GM23338 (cell line): Measurements from ENCODE around the gene CCR7.
A peak's percentile ranks its signal among the peaks of the same experiment; 100 is the strongest.

Experiments
- EZH2phosphoT487 ChIP-seq: fragments of 200-600 bp; sonication (generic); IDR thresholded peaks from one replicate; pipeline ENCODE4 v1.8.1; 2018; ENCODE audit warnings: antibody characterized with exemption; ENCODE audit not compliant: unreplicated experiment
- NANOG ChIP-seq: IDR thresholded peaks from 2 replicates; pipeline ENCODE4 v1.6.1; 2016; ENCODE audit warnings: antibody characterized with exemption, borderline replicate concordance
- TF ChIP-seq, protein P1 (sequence below), 2 experiments: fragments of 200-600 bp in 1 of 2; sonication (generic) in 1 of 2; conservative IDR thresholded peaks; 2 replicates each; pipeline versions ENCODE4 v1.5.1 to v1.6.1; 2016 to 2017; ENCODE audit warnings: antibody characterized with exemption in 2 of 2, low read depth in 2 of 2, mild to moderate bottlenecking in 2 of 2, moderate library complexity in 1 of 2
- TF ChIP-seq, protein P2 (sequence below): IDR thresholded peaks from one replicate; pipeline ENCODE4 v1.6.1; 2018; ENCODE audit warnings: antibody characterized with exemption; ENCODE audit not compliant: unreplicated experiment

DNA sequence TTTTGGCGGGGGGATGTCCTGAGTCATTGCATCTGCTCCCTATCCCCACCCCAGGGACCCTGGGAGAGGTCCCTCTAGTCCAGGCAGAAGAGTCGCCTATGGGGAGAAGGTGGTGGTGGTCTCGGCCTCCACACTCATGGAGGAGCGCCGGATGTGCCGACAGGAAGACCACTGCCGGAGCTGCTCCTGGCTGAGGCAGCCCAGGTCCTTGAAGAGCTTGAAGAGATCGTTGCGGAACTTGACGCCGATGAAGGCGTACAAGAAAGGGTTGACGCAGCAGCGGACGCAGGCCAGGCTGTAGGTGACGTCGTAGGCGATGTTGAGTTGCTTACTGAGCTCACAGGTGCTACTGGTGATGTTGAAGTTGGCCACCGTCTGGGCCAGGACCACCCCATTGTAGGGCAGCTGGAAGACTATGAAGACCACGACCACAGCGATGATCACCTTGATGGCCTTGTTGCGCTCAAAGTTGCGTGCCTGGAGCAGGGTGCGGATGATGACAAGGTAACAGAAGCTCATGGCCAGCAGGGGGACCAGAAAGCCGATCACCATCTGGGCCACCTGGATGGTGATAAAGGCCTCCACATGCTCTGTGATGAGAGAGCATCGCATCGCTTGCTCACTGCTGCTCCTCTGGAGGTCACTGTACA, 10.5 kb downstream of the CCR7 start:
- TF ChIP-seq, protein P1, sequence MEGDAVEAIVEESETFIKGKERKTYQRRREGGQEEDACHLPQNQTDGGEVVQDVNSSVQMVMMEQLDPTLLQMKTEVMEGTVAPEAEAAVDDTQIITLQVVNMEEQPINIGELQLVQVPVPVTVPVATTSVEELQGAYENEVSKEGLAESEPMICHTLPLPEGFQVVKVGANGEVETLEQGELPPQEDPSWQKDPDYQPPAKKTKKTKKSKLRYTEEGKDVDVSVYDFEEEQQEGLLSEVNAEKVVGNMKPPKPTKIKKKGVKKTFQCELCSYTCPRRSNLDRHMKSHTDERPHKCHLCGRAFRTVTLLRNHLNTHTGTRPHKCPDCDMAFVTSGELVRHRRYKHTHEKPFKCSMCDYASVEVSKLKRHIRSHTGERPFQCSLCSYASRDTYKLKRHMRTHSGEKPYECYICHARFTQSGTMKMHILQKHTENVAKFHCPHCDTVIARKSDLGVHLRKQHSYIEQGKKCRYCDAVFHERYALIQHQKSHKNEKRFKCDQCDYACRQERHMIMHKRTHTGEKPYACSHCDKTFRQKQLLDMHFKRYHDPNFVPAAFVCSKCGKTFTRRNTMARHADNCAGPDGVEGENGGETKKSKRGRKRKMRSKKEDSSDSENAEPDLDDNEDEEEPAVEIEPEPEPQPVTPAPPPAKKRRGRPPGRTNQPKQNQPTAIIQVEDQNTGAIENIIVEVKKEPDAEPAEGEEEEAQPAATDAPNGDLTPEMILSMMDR (conservative IDR thresholded peaks at IDR 0.05; ENCODE audit: low read depth in 2 of 2): 0 out of 4 replicates have a peak, but pooled peaks have one; percentile 3 to 15
- TF ChIP-seq NANOG (no peak), EZH2phosphoT487 (no peak)
- TF ChIP-seq, protein P2, sequence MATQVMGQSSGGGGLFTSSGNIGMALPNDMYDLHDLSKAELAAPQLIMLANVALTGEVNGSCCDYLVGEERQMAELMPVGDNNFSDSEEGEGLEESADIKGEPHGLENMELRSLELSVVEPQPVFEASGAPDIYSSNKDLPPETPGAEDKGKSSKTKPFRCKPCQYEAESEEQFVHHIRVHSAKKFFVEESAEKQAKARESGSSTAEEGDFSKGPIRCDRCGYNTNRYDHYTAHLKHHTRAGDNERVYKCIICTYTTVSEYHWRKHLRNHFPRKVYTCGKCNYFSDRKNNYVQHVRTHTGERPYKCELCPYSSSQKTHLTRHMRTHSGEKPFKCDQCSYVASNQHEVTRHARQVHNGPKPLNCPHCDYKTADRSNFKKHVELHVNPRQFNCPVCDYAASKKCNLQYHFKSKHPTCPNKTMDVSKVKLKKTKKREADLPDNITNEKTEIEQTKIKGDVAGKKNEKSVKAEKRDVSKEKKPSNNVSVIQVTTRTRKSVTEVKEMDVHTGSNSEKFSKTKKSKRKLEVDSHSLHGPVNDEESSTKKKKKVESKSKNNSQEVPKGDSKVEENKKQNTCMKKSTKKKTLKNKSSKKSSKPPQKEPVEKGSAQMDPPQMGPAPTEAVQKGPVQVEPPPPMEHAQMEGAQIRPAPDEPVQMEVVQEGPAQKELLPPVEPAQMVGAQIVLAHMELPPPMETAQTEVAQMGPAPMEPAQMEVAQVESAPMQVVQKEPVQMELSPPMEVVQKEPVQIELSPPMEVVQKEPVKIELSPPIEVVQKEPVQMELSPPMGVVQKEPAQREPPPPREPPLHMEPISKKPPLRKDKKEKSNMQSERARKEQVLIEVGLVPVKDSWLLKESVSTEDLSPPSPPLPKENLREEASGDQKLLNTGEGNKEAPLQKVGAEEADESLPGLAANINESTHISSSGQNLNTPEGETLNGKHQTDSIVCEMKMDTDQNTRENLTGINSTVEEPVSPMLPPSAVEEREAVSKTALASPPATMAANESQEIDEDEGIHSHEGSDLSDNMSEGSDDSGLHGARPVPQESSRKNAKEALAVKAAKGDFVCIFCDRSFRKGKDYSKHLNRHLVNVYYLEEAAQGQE: no peak
